Sigmoid colon (tissue), 4 donors: Measurements from ENCODE around the gene PES1.

ENCODE experiments used
- CTCF ChIP-seq, 4 experiments: fragments of 450-650 bp in 3 of 4; fragments of 200-600 bp in 1 of 4; IDR thresholded peaks; one replicate each; pipeline ENCODE4 v1.5.1; 2016 to 2019; ENCODE audit warnings: antibody characterized with exemption in 4 of 4, mild to moderate bottlenecking in 3 of 4, moderate library complexity in 2 of 4
- POLR2A ChIP-seq, 2 donors: fragments of 450-650 bp; IDR thresholded peaks; one replicate each; pipeline ENCODE4 v1.6.1; 2016; ENCODE audit warnings: antibody characterized with exemption in 2 of 2, mild to moderate bottlenecking in 2 of 2, moderate library complexity in 2 of 2
- POLR2AphosphoS5 ChIP-seq, 4 donors: sonication (generic); formaldehyde crosslinking; IDR thresholded peaks; one replicate each; pipeline ENCODE4 v1.6.1; 2017; ENCODE audit warnings: antibody characterized with exemption in 4 of 4

DNA sequence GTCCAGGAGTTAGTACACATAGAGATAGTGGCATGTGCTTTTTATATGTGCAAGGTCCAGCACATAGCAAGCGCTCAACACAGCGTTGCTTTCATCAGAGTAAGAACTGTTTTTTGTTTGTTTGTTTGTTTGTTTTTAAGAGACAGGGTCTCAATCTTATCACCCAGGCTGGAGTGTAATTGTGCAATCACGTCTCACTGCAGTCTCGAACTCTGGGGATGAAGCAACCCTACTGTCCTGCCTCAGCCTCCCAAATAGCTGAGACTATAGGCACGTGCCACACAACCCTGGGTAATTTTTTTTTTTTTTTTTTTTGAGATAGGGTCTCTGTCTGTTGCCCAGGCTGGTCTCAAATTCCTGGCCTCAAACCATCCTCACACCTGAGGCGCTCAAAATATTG lies 26.1 kb upstream of the PES1 start:
- no peak for TF ChIP-seq CTCF (IDR thresholded peaks at IDR 0.05)
- no peak for TF ChIP-seq POLR2AphosphoS5 (IDR thresholded peaks at IDR 0.05)
- no peak for TF ChIP-seq POLR2A (IDR thresholded peaks at IDR 0.05)
